ENCODE measurements around the gene PLN.

The PLN gene

GRCh38 chr6:118584911-118585310 is 36.8 kb downstream of the PLN start:
- TF ChIP-seq CTCF (conservative IDR thresholded peaks at IDR 0.05; ENCODE audit: low read depth, low read length): no peak
- no peak overlapping the region for H3K4me3 ChIP-seq (ENCODE audit: low read depth, low read length)
- no peak for DNase-seq (ENCODE audit: low read depth)

- no peak for TF ChIP-seq CTCF (conservative IDR thresholded peaks at IDR 0.05; ENCODE audit: low read depth, low read length)
- no peak for DNase-seq (ENCODE audit: low read depth)
- no peak overlapping the region for H3K4me3 ChIP-seq (ENCODE audit: low read depth, low read length)
Measured at GRCh38 chr6:118586746-118587485, 38.8 kb downstream of the PLN start.

- DNase-seq (ENCODE audit: low read depth): peak; percentile 31
- TF ChIP-seq CTCF (conservative IDR thresholded peaks at IDR 0.05; ENCODE audit: low read depth, low read length): no peak
- no peak overlapping the region for H3K4me3 ChIP-seq (ENCODE audit: low read depth, low read length)
Measured at GRCh38 chr6:118588626-118589025, 40.5 kb downstream of the PLN start.

GRCh38 chr6:118589186-118589585 is 41.1 kb downstream of the PLN start:
- no peak for DNase-seq (ENCODE audit: low read depth)
- no peak for TF ChIP-seq CTCF (conservative IDR thresholded peaks at IDR 0.05; ENCODE audit: low read depth, low read length)
- H3K4me3 ChIP-seq (ENCODE audit: low read depth, low read length): no peak overlapping the region

GRCh38 chr6:118589649-118590365 is 41.7 kb downstream of the PLN start:
- no peak for DNase-seq (ENCODE audit: low read depth)
- no peak for TF ChIP-seq CTCF (conservative IDR thresholded peaks at IDR 0.05; ENCODE audit: low read depth, low read length)
- no peak overlapping the region for H3K4me3 ChIP-seq (ENCODE audit: low read depth, low read length)

GRCh38 chr6:118591897-118592296 is 43.8 kb downstream of the PLN start:
- no peak for TF ChIP-seq CTCF (conservative IDR thresholded peaks at IDR 0.05; ENCODE audit: low read depth, low read length)
- DNase-seq (ENCODE audit: low read depth): peak; percentile 33
- H3K4me3 ChIP-seq (ENCODE audit: low read depth, low read length): no peak overlapping the region
